Fibroblast of villous mesenchyme (primary cell): ENCODE data around the gene BET1L. TPM values are rescaled to one million over a fixed set of nuclear protein-coding genes. Genes with fewer than 3 reads are reported as not detected.
"Not testable (repeated sequence)": the region's sequence is repeated elsewhere in the genome, so short reads cannot be mapped to it uniquely, and the experiment has no call there.

Experiments used
- DNase-seq: peaks from one replicate; pipeline ENCODE4 v3.0.0-alpha.2; 2010; ENCODE audit warnings: low read depth
- H3K4me3 ChIP-seq: 2 replicates; pipeline ENCODE4 v1.5.1; 2011; ENCODE audit warnings: low read depth, mild to moderate bottlenecking, low read length
- CTCF ChIP-seq: IDR thresholded peaks from 2 replicates; pipeline ENCODE4 v1.5.1; 2012; ENCODE audit warnings: low read depth, mild to moderate bottlenecking, low read length; ENCODE audit not compliant: insufficient read depth
- total RNA-seq: library from RNA; depleted of rRNA; stranded (reverse); fragments of >200 nt; gene quantifications from 2 replicates; pipeline ENCODE4 v1.2.3, GENCODE V29; 2012

BET1L gene
- total RNA-seq, 1 donor, result 22.0 TPM

- no peak for TF ChIP-seq CTCF
- no peak for DNase-seq
Observed at GRCh38 chr11:200224-201003, 6.8 kb downstream of the BET1L start.

GRCh38 chr11:199782-200181, 7.4 kb downstream of the BET1L start:
- no peak for DNase-seq
- H3K4me3 ChIP-seq, result no peak overlapping the region
- no peak for TF ChIP-seq CTCF

More at GRCh38 chr11:200224-201003, 6.8 kb downstream of the BET1L start:
- no peak overlapping the region for H3K4me3 ChIP-seq

GRCh38 chr11:199004-199581, 8.1 kb downstream of the BET1L start:
- DNase-seq, result no peak
- TF ChIP-seq CTCF, result no peak
- H3K4me3 ChIP-seq, result no peak overlapping the region

GRCh38 chr11:198236-198806, 8.9 kb downstream of the BET1L start:
- no peak for DNase-seq
- H3K4me3 ChIP-seq, result no peak overlapping the region
- TF ChIP-seq CTCF, result no peak

- TF ChIP-seq CTCF, result no peak
- no peak for DNase-seq
- no peak overlapping the region for H3K4me3 ChIP-seq
Observed at GRCh38 chr11:197741-198235, 9.4 kb downstream of the BET1L start.

- no peak overlapping the region for H3K4me3 ChIP-seq
- no peak for TF ChIP-seq CTCF
- DNase-seq, result no peak
Observed at GRCh38 chr11:196786-197731, 10.1 kb downstream of the BET1L start.

GRCh38 chr11:193481-193880, 13.7 kb downstream of the BET1L start:
- not testable (repeated sequence) for H3K4me3 ChIP-seq, DNase-seq

- not testable (repeated sequence) for H3K4me3 ChIP-seq, DNase-seq
Observed at GRCh38 chr11:192674-193128, 14.5 kb downstream of the BET1L start, which contains the start of gene SCGB1C1. Gene SCGB1C1 (plus strand): TSS chr11:193078. CDS start chr11:193100, 22 bp downstream.
